ENCODE measurements around the gene TBX10.
"Not testable (repeated sequence)": the region's sequence is repeated elsewhere in the genome, so short reads cannot be mapped to it uniquely, and the experiment has no call there.

TBX10 gene

DNA sequence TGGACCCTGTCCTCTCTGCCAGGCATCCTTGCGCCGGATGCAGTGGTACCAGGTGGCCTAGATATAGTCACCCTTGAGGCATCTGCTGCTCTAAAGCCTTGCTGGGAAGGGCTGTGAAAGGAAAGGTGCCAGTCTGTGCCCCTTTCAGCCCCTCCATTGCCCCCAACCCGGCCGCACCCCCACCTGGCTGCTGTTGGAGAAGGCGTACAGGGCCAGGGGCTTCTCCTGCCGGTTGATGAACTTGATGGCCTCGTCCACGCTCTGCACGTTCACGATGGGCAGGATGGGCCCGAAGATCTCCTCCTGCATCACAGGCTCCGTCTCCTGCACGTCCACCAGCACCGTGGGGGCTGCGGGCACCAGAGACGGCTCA lies 24.6 kb upstream of the TBX10 start:
- DNase-seq, result no peak

DNA sequence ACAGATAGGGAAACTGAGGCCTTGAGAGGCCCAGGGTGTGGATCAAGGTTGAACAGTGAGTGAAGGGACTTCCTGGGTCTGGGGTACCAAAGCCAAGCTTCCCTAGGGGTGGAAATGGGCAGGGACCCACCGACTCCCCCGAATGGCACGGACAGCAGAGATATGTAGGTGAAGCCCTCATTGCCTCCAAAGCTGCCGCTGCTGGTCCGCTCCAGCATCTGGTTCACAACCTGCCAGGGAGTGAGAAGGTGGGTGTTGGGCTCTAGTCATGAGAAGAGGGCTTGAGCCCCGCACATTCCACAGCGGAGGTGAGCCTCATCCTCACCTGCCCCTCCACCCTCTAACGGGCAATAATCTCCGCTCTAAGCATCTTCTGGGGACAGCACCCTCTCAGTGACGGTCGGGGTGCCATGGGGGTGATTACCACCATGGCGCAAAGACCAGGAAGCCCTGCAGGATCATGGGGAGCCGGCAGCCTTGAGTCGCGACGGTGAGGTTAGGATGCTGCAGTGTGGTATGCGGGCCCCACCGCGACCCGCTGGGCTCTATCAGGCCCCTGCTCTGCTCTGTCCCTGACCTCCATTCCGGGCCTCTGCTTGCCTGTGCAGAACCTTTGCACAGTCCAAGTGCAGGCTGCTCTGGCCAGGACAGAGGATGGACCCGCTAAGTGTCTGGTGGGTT lies 24.1 kb upstream of the TBX10 start:
- DNase-seq, result no peak

DNA sequence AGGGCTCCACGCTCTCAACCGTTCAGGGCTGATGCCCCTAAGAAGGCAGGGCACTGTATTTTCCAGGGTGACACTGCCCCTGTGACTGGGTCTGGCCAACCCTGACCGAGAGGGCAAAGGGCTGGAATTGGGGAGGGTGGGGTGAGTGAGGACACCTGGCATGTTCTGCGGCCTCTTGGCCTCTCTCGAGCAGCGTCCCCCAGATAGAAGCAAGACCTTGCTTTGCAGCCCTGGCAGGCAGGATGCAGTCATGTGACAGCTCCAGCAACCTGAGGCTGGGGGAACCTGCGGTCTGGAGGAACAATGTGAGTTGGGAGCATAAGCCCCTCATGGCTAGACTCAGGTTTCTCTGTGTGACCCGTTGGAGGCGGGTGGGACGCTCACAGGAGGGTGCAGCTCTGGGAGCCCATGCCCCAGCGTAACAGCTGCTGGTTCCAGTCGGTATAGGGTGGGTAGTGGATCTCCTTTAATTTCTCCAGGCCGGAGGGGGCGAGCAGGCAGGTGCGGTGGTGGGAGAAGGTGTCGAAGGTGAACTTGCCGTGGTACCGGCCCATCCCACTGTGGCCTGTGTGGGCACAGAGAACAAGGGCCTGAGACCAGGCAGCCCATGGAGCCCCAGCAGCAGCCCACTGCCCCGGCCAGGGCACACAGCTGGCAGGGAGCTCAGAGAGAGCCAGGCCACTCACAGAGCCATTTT lies 23.4 kb upstream of the TBX10 start:
- DNase-seq, result no peak

DNA sequence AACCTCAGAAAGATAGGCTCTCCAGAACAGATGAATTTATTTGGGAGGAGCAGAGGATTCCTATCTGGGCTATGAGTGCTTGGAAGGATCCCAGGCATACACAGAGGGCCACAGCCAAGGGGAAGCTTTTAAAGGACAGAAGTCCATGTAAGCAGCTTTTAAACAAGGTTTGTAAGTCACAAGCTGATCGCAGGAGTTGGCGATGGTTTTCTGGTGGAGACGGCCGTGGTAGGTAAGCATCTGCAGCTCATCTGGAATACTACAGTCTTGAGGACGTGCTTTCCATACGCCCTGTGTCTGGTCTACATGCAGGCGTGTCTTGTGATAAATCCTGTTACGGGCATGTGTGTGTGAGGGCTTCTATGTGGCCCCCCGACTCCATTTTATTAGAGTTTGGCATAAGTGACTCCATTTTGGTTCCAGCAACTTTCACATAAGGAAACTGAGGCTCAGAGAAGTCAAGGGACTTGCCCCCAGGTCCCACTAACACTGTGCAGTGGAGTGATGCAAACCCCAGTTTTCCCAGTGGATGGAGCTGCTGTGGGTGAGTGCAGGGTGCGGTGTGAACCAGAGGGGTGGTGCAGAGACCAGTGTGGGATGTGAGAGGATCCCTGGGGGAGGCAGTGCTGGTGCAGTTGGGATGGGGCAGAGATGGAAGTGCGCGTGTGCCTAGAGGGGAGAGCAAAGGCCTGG lies 22.7 kb upstream of the TBX10 start:
- no peak for DNase-seq

DNA sequence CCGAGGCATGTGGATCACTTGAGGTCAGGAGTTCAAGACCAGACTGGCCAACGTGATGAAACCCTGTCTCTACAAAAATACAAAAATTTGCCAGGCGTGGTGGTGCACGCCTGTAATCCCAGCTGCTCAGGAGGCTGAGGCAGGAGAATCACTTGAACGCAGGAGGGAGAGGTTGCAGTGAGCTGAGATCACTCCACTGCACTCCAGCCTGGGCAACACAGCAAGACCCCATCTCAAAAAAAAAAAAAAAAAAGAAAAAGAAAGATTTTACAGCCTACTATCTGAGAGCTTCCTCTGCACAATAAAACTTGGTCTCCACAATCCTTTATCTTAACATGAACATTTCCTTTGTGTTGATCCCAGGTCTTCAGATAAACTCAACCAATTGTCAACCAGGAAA lies 21.2 kb upstream of the TBX10 start:
- not testable (repeated sequence) for DNase-seq

DNA sequence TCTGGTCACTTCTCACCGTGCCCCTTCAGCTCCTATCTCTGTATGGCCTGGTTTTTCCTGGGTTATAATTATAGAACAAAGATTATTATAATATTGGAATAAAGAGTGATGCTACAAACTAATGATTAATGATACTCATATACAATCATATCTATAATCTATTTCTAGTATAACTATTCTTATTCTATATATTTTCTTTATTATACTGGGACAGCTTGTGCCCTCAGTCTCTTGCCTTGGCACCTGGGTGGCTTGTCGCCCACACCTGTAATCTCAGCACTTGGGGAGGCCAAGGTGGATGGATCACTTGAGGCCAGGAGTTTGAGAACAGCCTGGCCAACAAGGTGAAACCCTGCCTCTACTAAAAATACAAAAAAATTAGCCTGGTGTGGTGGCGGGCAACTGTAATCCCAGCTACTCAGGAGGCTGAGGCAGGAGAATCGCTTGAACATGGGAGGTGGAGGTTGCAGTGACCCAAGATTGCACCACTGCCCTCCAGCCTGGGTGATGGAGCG lies 20.1 kb upstream of the TBX10 start:
- DNase-seq, result not testable (repeated sequence)

DNA sequence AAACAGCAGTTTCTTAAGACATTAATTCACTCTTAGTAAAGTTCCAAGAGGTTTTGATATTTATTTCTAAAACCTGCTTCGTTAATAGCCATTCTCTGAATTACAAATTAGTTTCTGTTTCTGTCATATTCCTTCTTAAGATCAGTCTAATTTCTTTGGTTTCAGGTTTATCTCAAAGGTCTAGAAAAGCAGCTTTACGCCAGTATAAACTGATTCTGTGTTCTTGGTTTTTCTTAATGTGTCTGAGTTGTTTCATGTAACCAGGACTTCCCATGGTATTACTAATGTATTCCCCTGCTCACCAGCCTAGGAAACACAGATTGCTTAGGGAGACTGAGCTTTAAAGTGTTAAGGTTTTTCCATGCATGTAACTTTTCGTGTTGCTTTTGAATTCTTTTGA lies 17.7 kb upstream of the TBX10 start:
- DNase-seq, result no peak

DNA sequence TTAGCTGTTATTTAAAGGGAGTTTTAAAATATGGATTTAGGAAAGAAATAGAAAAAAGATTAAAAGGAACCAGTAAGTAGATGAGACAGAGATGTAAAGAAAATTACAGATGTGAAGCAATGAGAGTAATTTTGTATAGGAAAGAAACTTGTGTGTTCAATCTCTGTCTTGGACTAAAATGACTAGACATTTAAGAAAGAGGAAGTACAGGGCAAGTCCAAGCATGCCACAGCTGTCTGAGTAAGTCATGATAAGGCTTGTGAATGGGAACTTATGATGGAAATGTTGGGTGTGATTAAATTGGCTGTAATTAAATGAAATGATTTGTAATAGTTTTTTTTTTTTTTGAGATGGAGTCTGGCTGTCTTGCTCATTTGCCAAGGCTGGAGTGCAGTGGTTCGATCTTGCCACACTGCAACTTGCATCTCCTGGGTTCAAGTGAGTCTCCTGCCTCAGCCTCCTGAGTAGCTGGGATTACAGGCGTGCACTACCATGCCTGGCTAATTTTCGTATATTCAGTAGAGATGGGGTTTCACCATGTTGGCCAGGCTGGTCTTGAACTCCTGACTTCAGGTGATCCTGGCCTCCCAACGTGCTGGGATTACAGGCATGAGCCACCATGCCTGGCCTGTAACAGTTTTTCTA lies 16.8 kb upstream of the TBX10 start:
- no peak for DNase-seq

DNA sequence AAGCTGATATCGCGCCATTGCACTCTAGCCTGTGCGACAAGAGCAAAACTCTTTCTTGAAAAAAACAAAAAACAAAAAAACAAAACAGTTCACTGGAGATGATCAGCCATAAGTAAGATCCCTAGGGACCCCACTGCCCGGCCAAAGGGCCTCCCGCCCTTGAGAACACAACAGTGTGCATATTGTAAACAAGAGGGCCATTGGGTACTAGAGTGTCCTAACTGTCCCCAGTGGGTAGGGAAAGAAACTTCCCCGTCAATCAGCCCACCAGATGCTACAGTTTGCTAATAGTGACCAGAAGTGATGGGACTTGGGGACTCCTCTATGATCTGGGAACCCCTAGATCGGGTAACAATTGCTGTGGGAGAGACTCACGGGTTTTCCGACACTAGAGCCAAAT lies 14.7 kb upstream of the TBX10 start:
- no peak for DNase-seq

DNA sequence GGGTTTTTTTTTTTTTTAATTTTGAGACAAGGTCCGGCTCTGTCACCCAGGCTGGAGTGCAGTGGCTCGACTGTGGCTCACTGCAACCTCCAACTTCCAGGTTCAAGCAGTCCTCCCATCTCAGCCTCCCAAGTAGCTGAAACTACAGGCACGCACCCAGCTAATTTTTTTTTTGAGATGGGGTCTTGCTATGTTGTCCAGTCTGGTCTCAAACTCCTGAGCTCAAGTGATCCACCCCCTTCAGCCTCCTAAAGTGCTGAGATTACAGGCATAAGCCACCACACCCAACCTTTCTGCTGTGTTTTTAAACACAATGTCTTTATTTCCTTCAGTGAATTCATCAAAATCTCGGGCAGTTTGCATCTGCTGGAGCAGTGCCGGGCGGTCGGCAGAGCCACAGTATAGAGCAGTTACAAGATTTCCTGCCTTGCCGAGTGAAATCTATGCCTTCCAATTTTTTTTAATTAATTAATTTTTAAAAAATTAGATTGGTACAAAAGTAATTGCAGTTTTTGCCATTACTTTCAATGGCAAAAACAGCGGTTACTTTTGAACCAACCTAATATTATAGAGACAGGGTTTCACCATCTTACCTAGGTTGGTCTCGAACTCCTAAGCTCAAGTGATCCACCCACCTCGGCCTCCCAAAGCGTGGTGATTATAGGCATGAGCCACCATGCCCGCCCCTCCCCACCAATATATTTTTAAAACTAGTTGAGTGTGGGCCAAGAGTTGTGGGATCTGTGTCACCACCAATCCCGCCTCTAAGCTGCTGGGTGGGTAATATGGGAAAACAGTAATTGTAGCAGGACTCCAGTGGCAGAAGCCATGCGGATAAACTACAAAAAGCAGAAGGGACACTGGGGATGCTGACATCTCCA lies 13.6 kb upstream of the TBX10 start:
- no peak for DNase-seq

DNA sequence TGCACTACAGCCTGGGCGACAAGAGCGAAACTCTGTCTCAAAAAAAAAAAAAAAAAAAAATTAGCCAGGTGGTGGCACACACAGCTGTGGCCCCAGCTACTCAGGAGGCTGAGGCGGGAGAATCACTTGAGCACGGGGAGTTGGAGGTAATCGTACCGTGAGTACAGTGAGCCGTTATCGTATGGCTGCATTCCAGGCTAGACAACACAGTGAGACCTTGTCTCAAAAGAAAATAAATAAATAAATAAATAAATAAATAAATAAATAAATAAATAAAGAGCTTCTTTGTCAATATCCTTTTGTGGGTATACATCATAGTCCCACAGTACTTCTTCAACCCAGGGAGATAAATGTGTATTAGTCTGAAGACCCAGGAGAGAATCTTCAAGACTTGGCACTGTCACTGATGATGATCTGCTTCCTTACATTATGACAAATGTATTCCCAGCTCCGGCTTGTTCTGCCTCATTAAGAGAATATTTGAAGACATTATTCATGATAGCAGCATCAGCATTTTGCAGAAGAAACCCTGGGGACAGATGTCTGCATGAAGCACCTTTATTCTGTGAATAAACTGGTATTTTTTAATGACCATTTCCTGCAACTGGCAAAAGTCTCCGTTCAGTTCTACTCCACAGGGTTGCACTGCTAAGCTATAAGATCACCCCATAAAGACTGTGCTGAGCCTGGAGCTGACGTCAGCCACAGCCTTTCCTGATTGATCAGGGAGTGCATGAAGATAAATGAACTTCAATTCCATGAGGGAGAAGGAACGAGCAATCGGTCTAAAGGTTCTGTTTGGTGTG lies 12.6 kb upstream of the TBX10 start:
- no peak for DNase-seq

DNA sequence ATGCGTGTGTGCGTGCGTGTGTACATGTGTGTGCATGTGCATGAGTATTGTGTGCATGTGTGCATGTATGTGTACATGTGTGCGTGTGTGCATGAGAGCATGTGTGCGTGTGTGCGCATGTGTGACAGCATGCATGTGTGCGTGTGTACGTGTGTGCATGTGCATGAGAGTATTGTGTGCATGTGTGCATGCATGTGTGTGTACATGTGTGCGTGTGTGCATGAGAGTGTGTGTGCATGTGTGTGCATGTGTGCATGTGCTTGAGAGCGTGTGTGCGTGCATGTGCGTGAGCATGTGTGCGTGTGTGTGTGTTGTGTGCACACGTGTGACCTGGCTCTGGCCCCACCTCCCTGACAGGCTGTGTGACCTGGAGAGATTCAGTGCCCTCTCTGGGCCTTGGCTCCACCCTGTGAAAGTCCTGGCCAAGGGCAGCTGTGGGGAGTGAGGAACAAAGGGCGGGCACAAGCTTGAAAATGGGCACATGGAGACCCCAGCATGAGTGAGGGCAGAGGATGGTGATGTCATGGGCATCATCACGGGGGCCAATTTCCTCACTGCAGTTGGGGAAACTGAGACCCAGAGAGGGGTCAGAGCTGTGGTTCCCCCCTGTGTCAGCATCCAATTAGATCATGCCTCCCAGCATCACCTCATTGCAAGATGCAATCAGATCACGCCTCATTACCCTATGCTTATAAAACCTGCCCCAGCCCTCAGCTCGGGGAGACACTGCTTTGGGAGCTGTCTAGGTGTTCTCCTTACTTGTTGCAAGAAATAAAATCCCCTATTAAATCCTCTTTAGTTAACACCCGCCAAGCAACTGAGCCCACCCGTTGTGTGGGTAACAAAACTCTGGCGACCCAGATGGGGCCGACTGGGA lies 10.3 kb upstream of the TBX10 start:
- DNase-seq, result no peak

DNA sequence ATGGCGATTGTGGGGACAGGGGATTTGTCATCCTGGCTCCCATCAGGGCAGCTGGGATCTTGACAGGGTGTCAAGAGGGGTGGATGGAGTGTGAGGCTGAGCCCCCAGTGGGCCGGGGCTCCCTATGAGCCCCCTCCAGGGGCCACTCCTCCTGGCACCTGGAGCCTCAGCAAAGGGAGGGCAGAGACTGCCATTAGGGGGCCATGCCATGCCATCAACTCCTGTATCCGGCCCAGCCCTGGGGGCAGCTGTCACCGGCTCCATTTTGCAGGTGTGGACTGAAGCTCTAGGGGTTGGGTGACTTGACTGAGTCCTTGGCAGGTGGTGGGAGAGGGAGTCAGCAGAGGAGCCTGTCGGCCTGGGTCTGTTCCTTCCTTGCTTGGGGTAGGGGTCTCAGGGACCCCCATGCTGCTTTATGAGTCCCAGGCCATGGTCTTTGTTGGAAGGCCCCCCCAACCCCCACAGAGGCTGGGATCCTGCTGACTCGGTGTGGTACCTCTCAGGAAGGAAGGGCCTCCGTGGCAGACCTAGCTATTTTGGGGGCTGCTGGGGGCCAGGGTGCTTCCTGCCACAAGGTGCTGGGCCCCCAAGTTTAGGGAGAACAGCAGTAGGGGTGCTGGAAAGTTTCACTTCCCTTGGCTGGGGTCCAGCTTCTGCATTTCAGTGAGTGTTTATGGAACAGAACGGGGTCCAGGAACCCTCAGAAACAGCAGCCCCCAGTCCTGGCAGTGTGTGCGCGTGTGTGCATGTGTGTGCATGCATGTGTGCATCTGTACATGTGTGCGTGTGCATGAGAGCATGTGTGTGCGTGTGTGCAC lies 9.4 kb upstream of the TBX10 start:
- no peak for DNase-seq

DNA sequence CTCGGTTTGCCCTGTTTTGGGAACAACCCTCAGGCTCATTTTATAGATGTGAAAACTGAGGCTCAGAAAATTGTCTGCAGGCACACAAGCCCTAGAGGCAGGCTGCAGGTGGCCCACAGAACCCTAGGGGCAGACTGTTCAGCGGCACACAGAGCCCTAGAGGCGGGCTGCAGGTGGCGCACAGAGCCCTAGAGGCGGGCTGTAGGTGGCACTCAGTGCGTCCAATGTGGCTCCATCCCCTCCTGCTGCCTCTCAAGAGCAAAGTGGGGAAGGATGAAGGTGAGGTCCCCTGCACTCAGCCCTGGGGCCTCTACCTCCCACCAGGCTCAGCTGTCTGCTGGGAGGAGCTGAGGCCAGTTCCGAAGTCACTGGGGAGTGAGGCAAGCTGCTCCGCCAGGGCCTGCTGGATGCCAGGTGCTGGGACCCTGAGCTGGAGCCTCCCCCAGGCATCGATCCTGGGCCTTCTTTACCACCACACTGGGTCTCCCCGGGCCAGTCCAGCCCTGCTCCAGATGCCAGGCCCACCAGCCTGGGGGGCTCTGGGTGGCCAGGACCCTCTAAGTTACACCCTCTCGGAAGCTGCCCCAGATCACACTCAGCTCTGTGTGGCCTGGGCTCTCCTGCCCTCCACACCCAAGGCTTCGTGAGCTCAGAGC lies 8.7 kb upstream of the TBX10 start:
- DNase-seq, result no peak

DNA sequence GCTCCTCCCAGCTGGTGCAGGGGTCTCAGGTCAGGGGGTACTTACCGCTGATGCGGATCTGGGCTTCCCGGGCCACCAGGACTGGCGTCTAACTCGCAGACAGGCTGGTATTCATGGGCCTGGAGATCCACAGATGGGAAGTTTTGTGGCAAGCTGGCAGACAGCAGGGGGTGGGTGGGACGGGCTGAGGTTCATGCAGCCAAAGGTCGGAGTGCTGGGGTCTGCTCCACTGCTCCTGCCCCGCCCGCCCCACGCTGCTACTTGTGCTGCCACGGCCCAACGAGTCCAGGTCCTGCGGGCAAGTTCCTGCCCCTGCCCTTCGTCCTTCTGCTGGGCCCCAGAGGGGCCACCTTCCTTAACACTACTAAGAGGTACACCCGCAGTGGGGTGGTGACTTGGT lies 7.9 kb upstream of the TBX10 start:
- no peak for DNase-seq

DNA sequence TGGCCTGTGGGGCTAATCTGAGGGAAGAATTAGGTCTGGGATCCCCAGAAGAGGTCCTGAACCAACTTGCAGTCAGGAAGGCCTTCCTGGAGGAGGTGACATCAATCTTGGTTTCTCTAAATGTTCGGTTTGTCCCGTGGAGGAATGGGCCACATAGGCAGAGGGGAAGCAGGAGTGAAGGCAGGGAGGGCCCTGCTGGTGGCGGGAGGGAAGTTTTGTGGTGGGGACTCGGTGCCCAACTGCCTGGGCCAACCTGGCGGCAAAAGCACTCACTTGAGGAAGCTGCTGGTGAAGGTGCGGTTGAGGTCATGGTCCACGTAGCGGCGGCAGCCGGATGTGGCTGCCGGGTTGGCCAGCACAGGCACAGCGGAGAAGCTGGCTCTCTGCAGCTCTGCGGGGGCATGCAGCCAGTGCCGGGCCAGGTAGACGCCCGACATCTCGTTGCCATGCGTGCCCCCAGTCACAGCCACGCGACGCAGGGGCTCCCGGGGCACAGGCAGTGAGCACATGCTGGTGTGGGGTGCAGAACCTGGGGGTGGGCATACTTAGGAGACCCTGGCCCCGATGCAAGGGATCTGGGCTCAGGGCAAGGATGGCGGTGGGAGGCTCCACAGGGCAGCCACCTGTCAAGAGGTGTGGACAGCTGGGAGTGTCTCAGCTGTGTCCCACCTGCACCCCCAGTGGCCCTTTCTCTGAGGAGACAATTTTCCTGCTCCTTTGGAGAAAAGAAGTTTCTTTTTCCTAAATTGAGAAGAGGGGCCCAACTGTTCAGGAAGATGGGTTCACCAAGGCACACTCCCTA lies 7.2 kb upstream of the TBX10 start:
- DNase-seq, result no peak

DNA sequence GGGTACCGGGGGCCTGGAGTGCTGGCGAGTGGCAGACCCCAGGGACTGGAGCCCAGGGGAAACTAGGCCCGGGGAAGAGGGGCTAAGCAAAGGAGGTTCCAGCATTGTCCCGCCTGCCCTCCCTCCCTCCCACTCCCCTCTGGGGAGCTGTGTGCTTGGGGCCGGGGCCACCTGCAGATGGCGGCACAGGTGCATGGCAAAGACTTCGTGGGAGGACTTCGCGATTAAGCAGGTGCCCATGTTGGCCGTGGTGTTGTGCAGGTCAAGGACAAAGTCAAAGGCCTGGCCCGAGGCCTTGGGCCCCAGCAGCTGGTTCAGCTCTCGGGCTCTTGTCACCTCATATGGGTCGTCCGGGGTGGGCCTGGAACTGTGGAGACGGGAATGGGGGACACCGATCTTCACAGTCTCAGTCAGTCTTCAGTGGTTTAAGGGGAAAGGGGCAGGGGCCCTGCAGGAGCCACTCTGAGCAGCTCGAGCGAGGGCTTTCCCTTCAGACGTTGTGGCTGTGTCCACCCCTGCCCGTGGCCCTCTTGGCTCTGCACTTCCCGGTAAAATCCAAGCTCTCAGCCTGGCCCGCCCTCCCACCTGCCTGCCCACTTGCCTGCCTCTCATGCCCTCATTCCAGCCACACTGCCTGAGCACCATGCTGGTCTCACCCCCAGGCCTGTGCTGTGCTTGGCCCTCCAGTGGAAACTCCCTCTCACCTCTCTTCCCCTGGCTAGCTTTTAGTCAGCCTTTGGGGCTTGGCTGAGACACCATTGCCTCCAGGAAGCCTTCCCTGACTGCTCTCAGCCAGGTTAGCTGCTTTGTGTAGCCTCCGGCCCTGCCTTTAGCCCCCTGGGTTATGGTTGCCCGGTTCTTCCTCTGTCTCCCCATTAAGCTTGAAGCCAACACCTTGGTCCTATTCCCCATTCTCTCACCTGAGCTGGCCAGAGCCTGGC lies 6.2 kb upstream of the TBX10 start:
- DNase-seq, result no peak
